AG04449 (cell line): ENCODE results near the gene LIMS1.

ENCODE experiments used
- CTCF ChIA-PET: fragments of 350-600 bp; formaldehyde crosslinking; extraction: SDS; loops from one replicate; lab custom pipeline; 2021; ENCODE audit warnings: antibody characterized with exemption; lab: Yijun Ruan, JAX
- POLR2A ChIA-PET: fragments of 400-600, 350-600 bp; formaldehyde crosslinking; extraction: SDS; loops from one replicate; lab custom pipeline; 2020; ENCODE audit warnings: antibody characterized with exemption, inconsistent platforms; lab: Yijun Ruan, JAX
- DNase-seq: peaks from one replicate; pipeline ENCODE4 v3.0.0-alpha.2; 2010; ENCODE audit warnings: low read depth, low spot score
- H3K4me3 ChIP-seq: 2 replicates; pipeline ENCODE4 v1.5.1; 2011; ENCODE audit warnings: low read depth, mild to moderate bottlenecking, control low read depth, low read length
- CTCF ChIP-seq: IDR thresholded peaks from one replicate; pipeline ENCODE4 v1.5.1; 2011; ENCODE audit warnings: mild to moderate bottlenecking, moderate library complexity, low read length, control low read depth, inconsistent platforms; ENCODE audit not compliant: insufficient read depth; ENCODE audit errors: missing control alignments

Gene LIMS1

DNA sequence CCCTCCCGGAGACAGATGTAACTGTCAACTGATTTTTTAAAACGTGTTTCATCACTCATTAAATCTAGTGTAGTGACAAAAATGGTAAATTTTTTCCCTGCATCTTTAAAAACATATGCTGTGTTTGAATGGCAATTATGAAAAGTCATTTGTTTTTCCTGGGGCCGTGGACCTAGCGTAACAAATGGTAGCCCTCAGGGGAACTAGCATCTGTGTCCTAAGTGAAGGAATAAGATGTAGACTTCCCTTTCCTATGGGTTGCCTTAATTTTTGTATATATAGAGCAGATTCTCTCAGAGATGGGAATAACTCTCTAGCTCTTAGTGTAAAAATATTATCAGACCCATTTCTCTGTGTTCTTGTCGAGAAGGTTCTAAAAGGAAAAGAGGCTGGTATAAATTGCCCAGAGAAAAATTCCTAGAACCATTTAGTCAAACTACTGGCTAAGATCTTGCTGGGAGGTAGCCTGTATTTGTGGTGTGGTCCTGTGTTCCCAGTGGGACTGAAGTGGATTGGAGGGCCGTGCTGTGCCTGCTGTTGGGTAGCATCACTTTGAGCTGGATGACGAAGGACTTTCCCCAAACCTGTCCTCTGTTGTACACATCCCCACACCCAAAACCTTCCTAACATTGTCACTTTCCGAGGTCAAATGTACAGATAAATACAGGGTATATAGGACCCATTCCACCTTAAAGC lies 85.8 kb downstream of the LIMS1 start:
- ChIA-PET POLR2A (interaction anchor here (0.6 kb wide), 1 partner anchor 84 kb away, joined by 3 read pairs; no protein-coding TSS in a partner anchor), CTCF (interaction anchor here (1.3 to 3.5 kb wide), 3 partner anchors 10 to 16 kb away, joined by 3 to 43 read pairs (median 4); no protein-coding TSS in a partner anchor)
- no peak for TF ChIP-seq CTCF
- H3K4me3 ChIP-seq: no peak overlapping the region
- DNase-seq: no peak

DNA sequence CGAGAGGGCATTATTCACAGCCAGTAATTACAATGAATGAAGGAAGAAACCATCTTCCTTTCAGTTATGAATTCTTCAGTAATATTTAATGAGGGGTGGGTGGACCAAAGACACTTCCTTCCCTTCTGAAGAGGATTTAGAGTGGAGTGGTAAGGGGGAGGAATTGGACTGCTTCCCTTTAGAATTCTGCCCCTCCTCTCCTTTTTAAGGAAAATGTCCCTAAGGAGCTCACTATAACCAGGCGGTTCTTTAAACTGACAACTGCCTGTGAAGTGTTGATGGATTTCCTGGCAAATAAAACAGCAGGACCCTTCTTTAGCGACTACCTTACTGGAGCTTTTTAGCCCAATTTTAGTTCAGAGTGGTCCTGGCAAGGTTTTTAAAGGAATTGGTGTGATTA lies 86.4 kb downstream of the LIMS1 start:
- TF ChIP-seq CTCF: no peak
- ChIA-PET CTCF (interaction anchor here (1.3 to 3.5 kb wide), 4 partner anchors 10 to 15 kb away, joined by 3 to 43 read pairs (median 4); no protein-coding TSS in a partner anchor), POLR2A (interaction anchor here (0.6 kb wide), 1 partner anchor 85 kb away, joined by 3 read pairs; no protein-coding TSS in a partner anchor)
- no peak overlapping the region for H3K4me3 ChIP-seq
- no peak for DNase-seq

DNA sequence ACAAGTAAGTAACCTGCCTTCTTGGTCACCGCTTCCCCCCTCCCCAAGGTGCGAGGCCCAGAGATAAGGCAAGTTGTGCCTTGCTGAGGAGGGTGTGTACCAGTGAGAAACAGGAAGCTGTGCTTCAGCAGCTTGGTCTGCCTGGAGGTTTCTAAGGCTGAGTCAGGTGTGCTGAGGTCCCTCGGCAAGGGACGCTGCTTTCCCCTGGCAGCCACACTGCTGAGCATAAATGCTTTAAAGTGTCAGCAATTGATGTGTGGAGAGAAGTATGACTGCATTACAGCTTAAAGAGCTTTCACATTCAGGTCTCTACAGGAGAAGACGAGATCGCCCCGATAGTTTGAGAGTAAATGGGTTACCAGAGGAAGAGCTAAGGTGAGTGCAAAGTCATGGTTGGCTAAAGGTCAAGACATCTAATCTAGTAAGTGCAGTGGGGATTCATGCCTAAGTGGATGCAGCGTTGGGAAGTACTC lies 86.9 kb downstream of the LIMS1 start:
- DNase-seq: no peak
- H3K4me3 ChIP-seq: no peak overlapping the region
- ChIA-PET CTCF (interaction anchor here (1.3 to 3.5 kb wide), 4 partner anchors 11 to 14 kb away, joined by 3 to 43 read pairs (median 4); no protein-coding TSS in a partner anchor), POLR2A (interaction anchor here (0.6 kb wide), 1 partner anchor 85 kb away, joined by 3 read pairs; no protein-coding TSS in a partner anchor)
- TF ChIP-seq CTCF: no peak

GRCh38 chr2:108621687-108622681 lies 87.7 kb downstream of the LIMS1 start:
- no peak for DNase-seq
- TF ChIP-seq CTCF: no peak
- no peak overlapping the region for H3K4me3 ChIP-seq
- POLR2A ChIA-PET: no interaction called here
- CTCF ChIA-PET: interaction anchor here (0.9 to 7.8 kb wide), 5 partner anchors 9 to 15 kb away, joined by 3 to 100 read pairs (median 5); no protein-coding TSS in a partner anchor

GRCh38 chr2:108623616-108624015 lies 89.3 kb downstream of the LIMS1 start:
- CTCF ChIA-PET: interaction anchor here (7.8 kb wide), 1 partner anchor 13 kb away, joined by 100 read pairs; no protein-coding TSS in a partner anchor
- DNase-seq: no peak
- H3K4me3 ChIP-seq: no peak overlapping the region
- POLR2A ChIA-PET: no interaction called here
- no peak for TF ChIP-seq CTCF
